Measurements from ENCODE around the gene TGFBR3L. TPM values are rescaled to one million over a fixed set of nuclear protein-coding genes. Genes with fewer than 3 reads are reported as not detected.

Gene TGFBR3L
- total and polyA plus RNA-seq, 2 of the 4 experiments (the other 2 are of a cell fraction) = 0.94 TPM; not detected in 1

- ChIA-PET POLR2A (ENCODE audit: unreplicated experiment) (interaction anchor here (0.5 kb wide), 1 partner anchor 16 kb away, joined by 5 read pairs; no protein-coding TSS in a partner anchor), CTCF (interaction anchor here (0.6 kb wide), 1 partner anchor 13 kb away, joined by 4 read pairs; no protein-coding TSS in a partner anchor)
- no peak overlapping the region for H2BK20ac ChIP-seq (ENCODE audit: low read depth, low read length)
- H3K9ac ChIP-seq (ENCODE audit: low read depth, low read length) = no peak overlapping the region
- no peak overlapping the region for H3K18ac ChIP-seq (ENCODE audit: low read depth, low read length)
- no peak for TF ChIP-seq RFX5 (IDR thresholded peaks at IDR 0.05; ENCODE audit: low read depth, low read length)
- TF ChIP-seq RAD21 (IDR thresholded peaks at IDR 0.05; ENCODE audit: low read length) = no peak
- TF ChIP-seq NFE2L2 (IDR thresholded peaks at IDR 0.05; ENCODE audit: low read depth, low read length) = no peak
- TF ChIP-seq CTCF (conservative IDR thresholded peaks at IDR 0.05; ENCODE audit: low read depth, low read length) = no peak
- no peak for TF ChIP-seq USF2 (IDR thresholded peaks at IDR 0.05; ENCODE audit: low read depth, low read length)
- no peak for TF ChIP-seq MAZ (IDR thresholded peaks at IDR 0.05; ENCODE audit: borderline replicate concordance, low read depth, low read length)
- TF ChIP-seq FOS (IDR thresholded peaks at IDR 0.05; ENCODE audit: low read depth, low read length) = no peak
- no peak for TF ChIP-seq SMC3 (IDR thresholded peaks at IDR 0.05; ENCODE audit: low read depth, low read length)
- TF ChIP-seq CHD1 (IDR thresholded peaks at IDR 0.05; ENCODE audit: low read depth, low read length) = no peak
- no peak for TF ChIP-seq MAFK (IDR thresholded peaks at IDR 0.05; ENCODE audit: low read depth, low read length)
- TF ChIP-seq MXI1 (IDR thresholded peaks at IDR 0.05; ENCODE audit: borderline replicate concordance, low read depth, low read length) = no peak
- TF ChIP-seq RCOR1 (IDR thresholded peaks at IDR 0.05; ENCODE audit: insufficient replicate concordance, low read length) = no peak
- TF ChIP-seq, protein P1, sequence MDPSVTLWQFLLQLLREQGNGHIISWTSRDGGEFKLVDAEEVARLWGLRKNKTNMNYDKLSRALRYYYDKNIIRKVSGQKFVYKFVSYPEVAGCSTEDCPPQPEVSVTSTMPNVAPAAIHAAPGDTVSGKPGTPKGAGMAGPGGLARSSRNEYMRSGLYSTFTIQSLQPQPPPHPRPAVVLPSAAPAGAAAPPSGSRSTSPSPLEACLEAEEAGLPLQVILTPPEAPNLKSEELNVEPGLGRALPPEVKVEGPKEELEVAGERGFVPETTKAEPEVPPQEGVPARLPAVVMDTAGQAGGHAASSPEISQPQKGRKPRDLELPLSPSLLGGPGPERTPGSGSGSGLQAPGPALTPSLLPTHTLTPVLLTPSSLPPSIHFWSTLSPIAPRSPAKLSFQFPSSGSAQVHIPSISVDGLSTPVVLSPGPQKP (IDR thresholded peaks at IDR 0.05; ENCODE audit: borderline replicate concordance, low read depth, low read length) = no peak
- no peak for TF ChIP-seq BHLHE40 (IDR thresholded peaks at IDR 0.05; ENCODE audit: low read depth, low read length)
- no peak for TF ChIP-seq CEBPB (IDR thresholded peaks at IDR 0.05; ENCODE audit: low read depth, low read length)
- no peak for TF ChIP-seq POLR2A (IDR thresholded peaks at IDR 0.05; ENCODE audit: low read depth, low read length)
- peaks cover 4 to 20% of the 10 kb centered on the region in 2 experiments; a peak in 2 of 4 replicates for H3K79me1 ChIP-seq (ENCODE audit: low read depth in 1 of 2, low read length in 2 of 2)
- no peak overlapping the region for H3K4me3 ChIP-seq (ENCODE audit: insufficient read depth, low read depth, low read length)
- no peak overlapping the region for H2BK15ac ChIP-seq (ENCODE audit: low read depth, low read length)
- H4K91ac ChIP-seq (ENCODE audit: insufficient read depth, low read depth, low read length) = no peak overlapping the region
- H3K4me1 ChIP-seq (ENCODE audit: control insufficient read depth, insufficient read depth, low read length) = peaks cover 3% of the 10 kb centered on the region; the same call in 1 of the 2 replicates
- no peak overlapping the region for H3K56ac ChIP-seq (ENCODE audit: extremely low read depth, insufficient read depth, low read length)
- no peak overlapping the region for H3K4ac ChIP-seq (ENCODE audit: low read depth, low read length)
- no peak overlapping the region for H3K27ac ChIP-seq (ENCODE audit: insufficient read depth, low read length)
- DNase-seq (no peak), ATAC-seq (ENCODE audit: low read depth) (no peak)
- H2BK5ac ChIP-seq (ENCODE audit: low read depth, low read length, poor library complexity, severe bottlenecking) = no peak overlapping the region
- no peaks in the 10 kb centered on the region for H3K27me3 ChIP-seq (ENCODE audit: control insufficient read depth, insufficient read depth, low read length)
- H3K9me1 ChIP-seq (ENCODE audit: insufficient read depth, low read length) = peaks cover 8% of the 10 kb centered on the region
- no peak overlapping the region for H2AK9ac ChIP-seq (replicated peaks; ENCODE audit: low read depth, low read length, poor library complexity)
- H2AFZ ChIP-seq (replicated peaks; ENCODE audit: low read length, poor library complexity) = no peak overlapping the region
- H3K4me2 ChIP-seq (ENCODE audit: low read depth, low read length) = no peak overlapping the region
- no peak overlapping the region for H2AK5ac ChIP-seq (ENCODE audit: low read depth, low read length)
- no TSS peak for BruUV-seq (replicated peaks)
- H3K14ac ChIP-seq (replicated peaks; ENCODE audit: low read depth, low read length) = no peak overlapping the region
- no peak overlapping the region for H4K5ac ChIP-seq (ENCODE audit: low read depth, low read length)
- 95% methylated on average over 10 of the region's 16 CpGs; no CpG with 5 or more reads in 1 of the 2 experiments for WGBS, 2 experiments (ENCODE audit: extremely low coverage in 2 of 2, insufficient read length in 1 of 2)
- no peak overlapping the region for H4K8ac ChIP-seq (ENCODE audit: low read depth in 2 of 2, low read length in 2 of 2)
- intact Hi-C loops (cut with micrococcal nuclease) (no loop called here), dilution Hi-C loops (cut with HindIII; ENCODE audit: low sequenced_read_pairs, unreplicated experiment) (no loop called here), in situ Hi-C loops (cut with MboI; ENCODE audit: low sequenced_read_pairs) (no loop called here)
- H4K20me1 ChIP-seq (ENCODE audit: insufficient read depth, low read length) = no peaks in the 10 kb centered on the region
- H3K23ac ChIP-seq (ENCODE audit: low read depth, low read length) = no peak overlapping the region
- no peak overlapping the region for H2BK120ac ChIP-seq (ENCODE audit: low read depth, low read length)
- no peaks in the 10 kb centered on the region for H3K9me3 ChIP-seq (ENCODE audit: control insufficient read depth, insufficient read depth, low read length)
- peaks cover 16% of the 10 kb centered on the region for H3K36me3 ChIP-seq (ENCODE audit: control insufficient read depth, insufficient read depth, low read length)
Measured at GRCh38 chr19:7898967-7899366, 15.7 kb upstream of the TGFBR3L start.

Measured in IMR-90 (cell line).